Duodenal mucosa (tissue), 2 donors: ENCODE data around the gene GMDS.
A peak's percentile ranks its signal among the peaks of the same experiment; 100 is the strongest.

Experiments used
- H3K27ac ChIP-seq: one replicate; pipeline ENCODE4 v1.7.0; 2013; ENCODE audit warnings: low read depth, low read length
- H3K27me3 ChIP-seq, 2 donors: one replicate each; pipeline ENCODE4 v1.7.0; 2013; ENCODE audit warnings: low read length in 2 of 2, control low read depth in 1 of 2; ENCODE audit not compliant: insufficient read depth in 2 of 2, control insufficient read depth in 1 of 2
- H3K36me3 ChIP-seq, 2 donors: one replicate each; pipeline ENCODE4 v1.7.0; 2013; ENCODE audit warnings: low read length in 2 of 2, control low read depth in 1 of 2; ENCODE audit not compliant: insufficient read depth in 2 of 2, control insufficient read depth in 1 of 2
- H3K4me1 ChIP-seq, 2 donors: one replicate each; pipeline ENCODE4 v1.7.0; 2013; ENCODE audit warnings: low read length in 2 of 2, control low read depth in 1 of 2; ENCODE audit not compliant: insufficient read depth in 2 of 2, control insufficient read depth in 1 of 2
- H3K4me3 ChIP-seq, 2 donors: one replicate each; pipeline ENCODE4 v1.7.0; 2013; ENCODE audit warnings: low read length in 2 of 2, low read depth in 1 of 2
- H3K9ac ChIP-seq, 2 donors: one replicate each; pipeline ENCODE4 v1.7.0; 2013; ENCODE audit warnings: low read length in 2 of 2, low read depth in 1 of 2
- H3K9me3 ChIP-seq, 2 donors: one replicate each; pipeline ENCODE4 v1.7.0; 2013; ENCODE audit warnings: low read length in 2 of 2, control low read depth in 1 of 2; ENCODE audit not compliant: control insufficient read depth in 1 of 2

The GMDS gene

GRCh38 chr6:1600764-1601157 is 644.6 kb downstream of the GMDS start:
- Histone ChIP-seq H3K4me1 (peaks cover 11 to 23% of the 10 kb centered on the region in 2 donors), H3K36me3 (no peaks in the 10 kb centered on the region), H3K4me3 (peak overlapping the region; percentile 41 to 51), H3K27ac (no peak overlapping the region), H3K9me3 (no peaks in the 10 kb centered on the region), H3K27me3 (peaks cover 77 to 78% of the 10 kb centered on the region in 2 donors), H3K9ac (no peak overlapping the region)

GRCh38 chr6:1600063-1600763 is 645.2 kb downstream of the GMDS start:
- H3K27me3 ChIP-seq: peaks cover 76 to 77% of the 10 kb centered on the region in 2 donors
- peaks cover 11 to 19% of the 10 kb centered on the region in 2 donors for H3K4me1 ChIP-seq
- H3K27ac ChIP-seq: no peak overlapping the region
- no peaks in the 10 kb centered on the region for H3K9me3 ChIP-seq
- no peak overlapping the region for H3K9ac ChIP-seq
- H3K4me3 ChIP-seq: no peak overlapping the region
- no peaks in the 10 kb centered on the region for H3K36me3 ChIP-seq

GRCh38 chr6:1599469-1599868 is 645.9 kb downstream of the GMDS start:
- H3K36me3 ChIP-seq: no peaks in the 10 kb centered on the region
- H3K27ac ChIP-seq: no peak overlapping the region
- no peaks in the 10 kb centered on the region for H3K9me3 ChIP-seq
- H3K27me3 ChIP-seq: peaks cover 69 to 74% of the 10 kb centered on the region in 2 donors
- peaks cover 11 to 12% of the 10 kb centered on the region in 2 donors for H3K4me1 ChIP-seq
- no peak overlapping the region for H3K9ac ChIP-seq
- H3K4me3 ChIP-seq: no peak overlapping the region

GRCh38 chr6:1598886-1599285 is 646.5 kb downstream of the GMDS start:
- no peak overlapping the region for H3K27ac ChIP-seq
- peaks cover 8% of the 10 kb centered on the region in 2 donors for H3K4me1 ChIP-seq
- H3K4me3 ChIP-seq: no peak overlapping the region
- peaks cover 65 to 73% of the 10 kb centered on the region in 2 donors for H3K27me3 ChIP-seq
- no peak overlapping the region for H3K9ac ChIP-seq
- H3K36me3 ChIP-seq: no peaks in the 10 kb centered on the region
- no peaks in the 10 kb centered on the region for H3K9me3 ChIP-seq

GRCh38 chr6:1598433-1598832 is 647.0 kb downstream of the GMDS start:
- H3K27me3 ChIP-seq: peaks cover 60 to 68% of the 10 kb centered on the region in 2 donors
- H3K9ac ChIP-seq: no peak overlapping the region
- no peak overlapping the region for H3K4me3 ChIP-seq
- H3K36me3 ChIP-seq: no peaks in the 10 kb centered on the region
- H3K4me1 ChIP-seq: peaks cover 8% of the 10 kb centered on the region in 2 donors
- H3K27ac ChIP-seq: no peak overlapping the region
- H3K9me3 ChIP-seq: no peaks in the 10 kb centered on the region

GRCh38 chr6:1597924-1598323 is 647.5 kb downstream of the GMDS start:
- H3K9me3 ChIP-seq: no peaks in the 10 kb centered on the region
- H3K27me3 ChIP-seq: peaks cover 55 to 63% of the 10 kb centered on the region in 2 donors
- no peak overlapping the region for H3K4me3 ChIP-seq
- no peaks in the 10 kb centered on the region for H3K36me3 ChIP-seq
- H3K4me1 ChIP-seq: peaks cover 8% of the 10 kb centered on the region in 2 donors
- no peak overlapping the region for H3K9ac ChIP-seq
- H3K27ac ChIP-seq: no peak overlapping the region

- H3K9ac ChIP-seq: no peak overlapping the region
- peaks cover 49 to 56% of the 10 kb centered on the region in 2 donors for H3K27me3 ChIP-seq
- H3K9me3 ChIP-seq: no peaks in the 10 kb centered on the region
- peaks cover 8% of the 10 kb centered on the region in 2 donors for H3K4me1 ChIP-seq
- no peak overlapping the region for H3K4me3 ChIP-seq
- no peak overlapping the region for H3K27ac ChIP-seq
- no peaks in the 10 kb centered on the region for H3K36me3 ChIP-seq
These were observed 648.2 kb downstream of the GMDS start for GRCh38 chr6:1597121-1597744.

- Histone ChIP-seq H3K9ac (no peak overlapping the region), H3K9me3 (no peaks in the 10 kb centered on the region), H3K4me3 (no peak overlapping the region), H3K36me3 (no peaks in the 10 kb centered on the region), H3K27me3 (peaks cover 39 to 47% of the 10 kb centered on the region in 2 donors), H3K4me1 (peaks cover 7% of the 10 kb centered on the region in 2 donors), H3K27ac (no peak overlapping the region)
These were observed 649.1 kb downstream of the GMDS start for GRCh38 chr6:1596088-1596852.

- peaks cover 31 to 39% of the 10 kb centered on the region in 2 donors for H3K27me3 ChIP-seq
These were observed 649.9 kb downstream of the GMDS start for GRCh38 chr6:1595271-1596087.

More at GRCh38 chr6:1595271-1596087, 649.9 kb downstream of the GMDS start:
- Histone ChIP-seq H3K4me3 (no peak overlapping the region), H3K27ac (no peak overlapping the region), H3K36me3 (no peaks in the 10 kb centered on the region), H3K9me3 (no peaks in the 10 kb centered on the region), H3K4me1 (no peaks in the 10 kb centered on the region), H3K9ac (no peak overlapping the region)
